Neuron (in vitro differentiated cells): ENCODE data around the gene DEGS2.

Experiments used
- H2AFZ ChIP-seq: one replicate; pipeline ENCODE4 v1.6.1; 2013; ENCODE audit warnings: low read depth, mild to moderate bottlenecking, inconsistent platforms, low read length, moderate library complexity
- H3K27me3 ChIP-seq: one replicate; pipeline ENCODE4 v1.6.1; 2013; ENCODE audit warnings: low read length; ENCODE audit not compliant: insufficient read depth
- H3K36me3 ChIP-seq: one replicate; pipeline ENCODE4 v1.6.1; 2013; ENCODE audit warnings: low read length; ENCODE audit not compliant: insufficient read depth
- H3K4me1 ChIP-seq: one replicate; pipeline ENCODE4 v1.6.1; 2013; ENCODE audit warnings: low read length; ENCODE audit not compliant: insufficient read depth
- H3K4me3 ChIP-seq: 2 replicates; pipeline ENCODE4 v1.5.1; 2013; ENCODE audit warnings: mild to moderate bottlenecking, low read length, moderate library complexity
- H3K9me3 ChIP-seq: one replicate; pipeline ENCODE4 v1.6.1; 2013; ENCODE audit warnings: low read length

The DEGS2 gene

GRCh38 chr14:100116134-100116533, 43.3 kb downstream of the DEGS2 start:
- Histone ChIP-seq H3K36me3 (peaks cover 5% of the 10 kb centered on the region), H3K4me1 (no peaks in the 10 kb centered on the region), H3K9me3 (no peaks in the 10 kb centered on the region)

GRCh38 chr14:100115726-100116125, 43.7 kb downstream of the DEGS2 start:
- Histone ChIP-seq H3K9me3 (no peaks in the 10 kb centered on the region), H3K4me1 (no peaks in the 10 kb centered on the region), H2AFZ (no peak overlapping the region), H3K36me3 (peaks cover 5% of the 10 kb centered on the region), H3K27me3 (no peaks in the 10 kb centered on the region), H3K4me3 (no peak overlapping the region)

More at GRCh38 chr14:100116134-100116533, 43.3 kb downstream of the DEGS2 start:
- H3K4me3 ChIP-seq, result no peak overlapping the region
- no peak overlapping the region for H2AFZ ChIP-seq
- no peaks in the 10 kb centered on the region for H3K27me3 ChIP-seq

GRCh38 chr14:100115236-100115635, 44.2 kb downstream of the DEGS2 start:
- Histone ChIP-seq H3K9me3 (no peaks in the 10 kb centered on the region), H3K27me3 (no peaks in the 10 kb centered on the region), H3K4me1 (no peaks in the 10 kb centered on the region), H3K4me3 (no peak overlapping the region), H2AFZ (no peak overlapping the region), H3K36me3 (peaks cover 5% of the 10 kb centered on the region)

GRCh38 chr14:100114109-100114765, 45.2 kb downstream of the DEGS2 start:
- Histone ChIP-seq H2AFZ (no peak overlapping the region), H3K36me3 (peaks cover 8% of the 10 kb centered on the region), H3K9me3 (no peaks in the 10 kb centered on the region), H3K4me3 (no peak overlapping the region), H3K4me1 (no peaks in the 10 kb centered on the region), H3K27me3 (no peaks in the 10 kb centered on the region)

- Histone ChIP-seq H3K9me3 (no peaks in the 10 kb centered on the region), H3K36me3 (peaks cover 6% of the 10 kb centered on the region), H2AFZ (no peak overlapping the region), H3K4me3 (no peak overlapping the region), H3K27me3 (no peaks in the 10 kb centered on the region), H3K4me1 (no peaks in the 10 kb centered on the region)
Observed at GRCh38 chr14:100111931-100112704, 47.3 kb downstream of the DEGS2 start.

GRCh38 chr14:100110816-100111215, 48.6 kb downstream of the DEGS2 start:
- Histone ChIP-seq H3K9me3 (no peaks in the 10 kb centered on the region), H2AFZ (no peak overlapping the region), H3K27me3 (no peaks in the 10 kb centered on the region), H3K36me3 (peaks cover 3% of the 10 kb centered on the region), H3K4me1 (no peaks in the 10 kb centered on the region), H3K4me3 (no peak overlapping the region)

GRCh38 chr14:100109594-100109955, 49.9 kb downstream of the DEGS2 start:
- H3K4me3 ChIP-seq, result no peak overlapping the region
- H3K9me3 ChIP-seq, result no peaks in the 10 kb centered on the region
- H3K27me3 ChIP-seq, result no peaks in the 10 kb centered on the region
- H2AFZ ChIP-seq, result no peak overlapping the region
- no peaks in the 10 kb centered on the region for H3K4me1 ChIP-seq
- H3K36me3 ChIP-seq, result peaks cover 3% of the 10 kb centered on the region

- Histone ChIP-seq H3K27me3 (no peaks in the 10 kb centered on the region), H3K4me3 (no peak overlapping the region), H2AFZ (no peak overlapping the region), H3K9me3 (no peaks in the 10 kb centered on the region), H3K4me1 (no peaks in the 10 kb centered on the region), H3K36me3 (peaks cover 3% of the 10 kb centered on the region)
Observed at GRCh38 chr14:100108840-100109593, 50.4 kb downstream of the DEGS2 start.

GRCh38 chr14:100108042-100108825, 51.2 kb downstream of the DEGS2 start:
- Histone ChIP-seq H3K4me3 (no peak overlapping the region), H3K4me1 (no peaks in the 10 kb centered on the region), H3K27me3 (no peaks in the 10 kb centered on the region), H3K9me3 (no peaks in the 10 kb centered on the region), H3K36me3 (peaks cover 3% of the 10 kb centered on the region), H2AFZ (no peak overlapping the region)

- Histone ChIP-seq H3K27me3 (no peaks in the 10 kb centered on the region), H3K4me3 (no peak overlapping the region), H2AFZ (no peak overlapping the region), H3K36me3 (peaks cover 5% of the 10 kb centered on the region), H3K4me1 (no peaks in the 10 kb centered on the region), H3K9me3 (no peaks in the 10 kb centered on the region)
Observed at GRCh38 chr14:100107236-100107635, 52.2 kb downstream of the DEGS2 start.

GRCh38 chr14:100106250-100107112, 53.0 kb downstream of the DEGS2 start:
- no peaks in the 10 kb centered on the region for H3K27me3 ChIP-seq
- H3K9me3 ChIP-seq, result no peaks in the 10 kb centered on the region
- H3K4me3 ChIP-seq, result no peak overlapping the region
- H3K4me1 ChIP-seq, result no peaks in the 10 kb centered on the region
- no peak overlapping the region for H2AFZ ChIP-seq
- peaks cover 7% of the 10 kb centered on the region for H3K36me3 ChIP-seq
